ENCODE measurements around the gene CNOT11. TPM values are rescaled to one million over a fixed set of nuclear protein-coding genes. Genes with fewer than 3 reads are reported as not detected.
"Not testable (repeated sequence)": the region's sequence is repeated elsewhere in the genome, so short reads cannot be mapped to it uniquely, and the experiment has no call there.

The CNOT11 gene
- polyA plus RNA-seq, 1 donor (not counting 4 experiments of a cell fraction or from before 2014, with no cell fraction given) = 83.1 TPM

GRCh38 chr2:101234169-101234938 lies 18.3 kb upstream of the CNOT11 start:
- no peak overlapping the region for H3K27ac ChIP-seq (ENCODE audit: control insufficient read depth, insufficient read depth, low read length)
- no peaks in the 10 kb centered on the region for H3K4me1 ChIP-seq (ENCODE audit: control insufficient read depth, extremely low read depth, insufficient read depth, low read length)
- no peak overlapping the region for H3K4me3 ChIP-seq (ENCODE audit: control insufficient read depth in 2 of 3, extremely low read depth in 1 of 3, insufficient read depth in 2 of 3, low read depth in 1 of 3, low read length in 3 of 3)
- H3K9me3 ChIP-seq (ENCODE audit: control insufficient read depth, low read depth, low read length) = no peaks in the 10 kb centered on the region
- TF ChIP-seq EZH2 (IDR thresholded peaks at IDR 0.05; ENCODE audit: low read length) (no peak), CTCF (optimal IDR thresholded peaks at IDR 0.05 in 1 of 3, IDR thresholded peaks at IDR 0.05 in 1 of 3, conservative IDR thresholded peaks at IDR 0.05 in 1 of 3; ENCODE audit: extremely low read depth in 1 of 3, insufficient read depth in 2 of 3, low read length in 3 of 3) (no peak)
- no peaks in the 10 kb centered on the region for H3K36me3 ChIP-seq (ENCODE audit: control insufficient read depth in 2 of 2, extremely low read depth in 1 of 2, insufficient read depth in 2 of 2, low read length in 2 of 2)
- H2AFZ ChIP-seq (ENCODE audit: control insufficient read depth, low read length) = no peak overlapping the region
- H3K4me2 ChIP-seq (ENCODE audit: control insufficient read depth, extremely low read depth, insufficient read depth, low read depth, low read length) = no peak overlapping the region
- DNase-seq (ENCODE audit: low read depth, low spot score) (no peak), FAIRE-seq (no peak)
- dilution Hi-C loops (cut with MboI; ENCODE audit: extremely low pct_ligation_motif_present, low sequenced_read_pairs) = no loop called here
- H3K79me2 ChIP-seq (ENCODE audit: control insufficient read depth, insufficient read depth, low read length) = no peaks in the 10 kb centered on the region
- H3K27me3 ChIP-seq (ENCODE audit: control insufficient read depth, extremely low read depth, insufficient read depth, low read length) = no peaks in the 10 kb centered on the region
- H3K9me1 ChIP-seq (ENCODE audit: control insufficient read depth, extremely low read depth, insufficient read depth, low read length) = no peaks in the 10 kb centered on the region
- no peaks in the 10 kb centered on the region for H4K20me1 ChIP-seq (ENCODE audit: control insufficient read depth, extremely low read depth, insufficient read depth, low read length)
- H3K9ac ChIP-seq (ENCODE audit: control insufficient read depth, extremely low read depth, insufficient read depth, low read length) = no peak overlapping the region

- H3K9me3 ChIP-seq (ENCODE audit: control insufficient read depth, low read depth, low read length); DNase-seq (ENCODE audit: low read depth, low spot score); H3K36me3 ChIP-seq (ENCODE audit: control insufficient read depth in 2 of 2, extremely low read depth in 1 of 2, insufficient read depth in 2 of 2, low read length in 2 of 2); dilution Hi-C loops (cut with MboI; ENCODE audit: extremely low pct_ligation_motif_present, low sequenced_read_pairs); H3K27ac ChIP-seq (ENCODE audit: control insufficient read depth, insufficient read depth, low read length); H3K4me1 ChIP-seq (ENCODE audit: control insufficient read depth, extremely low read depth, insufficient read depth, low read length); H3K4me3 ChIP-seq (ENCODE audit: control insufficient read depth in 2 of 3, extremely low read depth in 1 of 3, insufficient read depth in 2 of 3, low read depth in 1 of 3, low read length in 3 of 3); H3K9me1 ChIP-seq (ENCODE audit: control insufficient read depth, extremely low read depth, insufficient read depth, low read length); H4K20me1 ChIP-seq (ENCODE audit: control insufficient read depth, extremely low read depth, insufficient read depth, low read length); H3K27me3 ChIP-seq (ENCODE audit: control insufficient read depth, extremely low read depth, insufficient read depth, low read length); H3K79me2 ChIP-seq (ENCODE audit: control insufficient read depth, insufficient read depth, low read length); H3K9ac ChIP-seq (ENCODE audit: control insufficient read depth, extremely low read depth, insufficient read depth, low read length); H2AFZ ChIP-seq (ENCODE audit: control insufficient read depth, low read length); H3K4me2 ChIP-seq (ENCODE audit: control insufficient read depth, extremely low read depth, insufficient read depth, low read depth, low read length); FAIRE-seq: not testable (repeated sequence)
Measured at GRCh38 chr2:101235956-101236355, 16.7 kb upstream of the CNOT11 start.

DNA sequence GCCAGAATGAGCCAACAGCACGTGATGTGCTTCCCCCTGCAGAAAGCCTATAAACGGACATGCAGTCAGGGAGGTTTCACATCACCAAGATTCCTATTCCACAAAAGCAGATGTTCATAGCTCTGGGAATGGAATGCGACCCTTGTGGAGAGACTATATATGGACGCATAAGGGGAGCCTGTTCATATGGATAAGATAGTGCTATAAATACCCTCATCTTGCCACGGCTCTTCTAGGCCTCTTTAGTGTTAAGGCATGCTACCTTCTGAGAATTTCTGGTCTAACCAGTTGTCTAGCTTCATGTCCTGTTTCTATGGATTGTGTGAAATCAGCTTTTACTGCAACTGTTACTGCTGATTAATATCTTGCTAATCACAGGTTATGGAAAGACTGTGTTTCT lies 14.7 kb upstream of the CNOT11 start:
- H3K4me3 ChIP-seq (ENCODE audit: control insufficient read depth in 2 of 3, extremely low read depth in 1 of 3, insufficient read depth in 2 of 3, low read depth in 1 of 3, low read length in 3 of 3); H3K4me1 ChIP-seq (ENCODE audit: control insufficient read depth, extremely low read depth, insufficient read depth, low read length); H3K36me3 ChIP-seq (ENCODE audit: control insufficient read depth in 2 of 2, extremely low read depth in 1 of 2, insufficient read depth in 2 of 2, low read length in 2 of 2); H2AFZ ChIP-seq (ENCODE audit: control insufficient read depth, low read length); DNase-seq (ENCODE audit: low read depth, low spot score); H3K27ac ChIP-seq (ENCODE audit: control insufficient read depth, insufficient read depth, low read length); H4K20me1 ChIP-seq (ENCODE audit: control insufficient read depth, extremely low read depth, insufficient read depth, low read length); H3K79me2 ChIP-seq (ENCODE audit: control insufficient read depth, insufficient read depth, low read length); H3K9me1 ChIP-seq (ENCODE audit: control insufficient read depth, extremely low read depth, insufficient read depth, low read length); H3K9me3 ChIP-seq (ENCODE audit: control insufficient read depth, low read depth, low read length); H3K27me3 ChIP-seq (ENCODE audit: control insufficient read depth, extremely low read depth, insufficient read depth, low read length); FAIRE-seq; dilution Hi-C loops (cut with MboI; ENCODE audit: extremely low pct_ligation_motif_present, low sequenced_read_pairs); H3K4me2 ChIP-seq (ENCODE audit: control insufficient read depth, extremely low read depth, insufficient read depth, low read depth, low read length); H3K9ac ChIP-seq (ENCODE audit: control insufficient read depth, extremely low read depth, insufficient read depth, low read length): not testable (repeated sequence)

Measured in keratinocyte (primary cell).